Caco-2 (cell line): ENCODE measurements around the gene FRY. TPM values are rescaled to one million over a fixed set of nuclear protein-coding genes. Genes with fewer than 3 reads are reported as not detected.

ENCODE experiments used
- BruUV-seq: library from RNA; stranded (reverse); fragments of 400-500 nt; replicated peaks from 2 replicates; lab custom pipeline; 2021; lab: Mats Ljungman, UMichigan
- CTCF ChIA-PET: fragments of 300-600 bp; sonication (Branson Sonifier 250); formaldehyde crosslinking; loops from one replicate; lab custom pipeline; 2022; ENCODE audit warnings: antibody characterized with exemption; lab: Charles Lee
- POLR2A ChIA-PET: fragments of 300-600 bp; sonication (Branson Sonifier 250); formaldehyde crosslinking; loops from one replicate; lab custom pipeline; 2022; ENCODE audit warnings: antibody characterized with exemption; lab: Charles Lee
- DNase-seq, 2 experiments: peaks; one replicate each; pipeline versions ENCODE4 v3.0.0 to v3.0.0-alpha.2; 2020 to 2022
- H3K27me3 ChIP-seq: replicated peaks from 2 replicates; pipeline ENCODE4 v1.6.0; 2011; ENCODE audit warnings: low read length; ENCODE audit not compliant: control insufficient read depth, insufficient read depth
- H3K36me3 ChIP-seq: 2 replicates; pipeline ENCODE4 v1.5.1; 2011; ENCODE audit warnings: low read length; ENCODE audit not compliant: control insufficient read depth, insufficient read depth
- H3K4me1 ChIP-seq: fragments of 250-450 bp; sonication (Bioruptor Pico); 2 replicates; pipeline ENCODE4 v1.5.1; 2020; ENCODE audit warnings: mild to moderate bottlenecking
- H3K4me3 ChIP-seq: 2 replicates; pipeline ENCODE4 v1.5.1; 2011; ENCODE audit warnings: low read depth, mild to moderate bottlenecking, control low read depth, low read length
- H3K9me3 ChIP-seq: fragments of 250-450 bp; sonication (Bioruptor Pico); 2 replicates; pipeline ENCODE4 v1.5.1; 2020; ENCODE audit warnings: mild to moderate bottlenecking, moderate library complexity
- H3K27ac Mint-ChIP-seq: one replicate; pipeline ENCODE4 v1.8.0; 2022; ENCODE audit warnings: mixed read lengths; ENCODE audit not compliant: unreplicated experiment
- H3K27me3 Mint-ChIP-seq: one replicate; pipeline ENCODE4 v1.8.0; 2022; ENCODE audit warnings: mixed read lengths; ENCODE audit not compliant: insufficient read depth, unreplicated experiment
- H3K36me3 Mint-ChIP-seq: one replicate; pipeline ENCODE4 v1.8.0; 2022; ENCODE audit warnings: mild to moderate bottlenecking, mixed read lengths; ENCODE audit not compliant: insufficient read depth, unreplicated experiment
- H3K4me1 Mint-ChIP-seq: one replicate; pipeline ENCODE4 v1.8.0; 2022; ENCODE audit warnings: low read depth, mixed read lengths; ENCODE audit not compliant: unreplicated experiment
- H3K4me3 Mint-ChIP-seq: one replicate; pipeline ENCODE4 v1.8.0; 2022; ENCODE audit warnings: mild to moderate bottlenecking, moderate library complexity, mixed read lengths; ENCODE audit not compliant: unreplicated experiment
- H3K9me3 Mint-ChIP-seq: one replicate; pipeline ENCODE4 v1.8.0; 2022; ENCODE audit warnings: mixed read lengths; ENCODE audit not compliant: unreplicated experiment
- intact Hi-C: fragments of 100-400 bp; cut with micrococcal nuclease; formaldehyde crosslinking; loops from one replicate; pipeline ENCODE4 v1.10.0; 2022; ENCODE audit not compliant: unreplicated experiment
- total RNA-seq: library from RNA; stranded (reverse); gene quantifications from 2 replicates; pipeline ENCODE4 v1.2.3, GENCODE V29; 2022
- TF ChIP-seq, protein P1 (sequence below), 2 experiments: fragments of 200-600 bp in 1 of 2; IDR thresholded peaks; 1 replicate in 1 of 2; 2 replicates in 1 of 2; pipeline versions ENCODE4 v1.5.1 to v1.8.0; 2011 to 2022; ENCODE audit warnings: antibody characterized with exemption in 1 of 2, control low read depth in 1 of 2, inconsistent platforms in 1 of 2, low read depth in 1 of 2, low read length in 1 of 2, mild to moderate bottlenecking in 1 of 2, moderate library complexity in 1 of 2; ENCODE audit not compliant: insufficient read depth in 1 of 2, severe bottlenecking in 1 of 2, unreplicated experiment in 1 of 2

FRY gene
- total RNA-seq, 1 experiment from 2014 or later = 118 TPM

DNA sequence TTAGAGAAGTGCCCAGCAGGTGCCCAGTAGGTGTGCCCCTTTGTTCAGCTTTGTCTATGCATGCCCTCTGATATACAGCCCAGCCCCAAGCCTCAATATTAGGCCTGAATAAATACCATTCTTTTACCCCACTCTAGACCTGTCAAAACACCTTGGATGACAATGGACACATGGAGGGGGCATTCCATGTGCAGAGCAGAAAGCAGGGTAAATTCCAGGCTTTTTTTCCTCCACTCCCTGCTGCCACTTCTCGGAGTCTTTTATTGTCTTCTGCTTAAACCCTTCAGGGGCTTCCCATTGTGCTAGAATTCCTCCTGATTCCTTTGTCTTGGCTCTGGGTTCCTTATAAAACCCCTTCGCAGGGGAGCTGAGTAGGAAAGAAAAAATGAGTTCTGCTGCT, 5.8 kb upstream of the FRY start:
- H3K27ac Mint-ChIP-seq = no peak overlapping the region
- no TSS peak for BruUV-seq
- H3K27me3 Mint-ChIP-seq = no peaks in the 10 kb centered on the region
- no peaks in the 10 kb centered on the region for H3K36me3 ChIP-seq
- H3K27me3 ChIP-seq = no peaks in the 10 kb centered on the region
- H3K9me3 ChIP-seq = no peaks in the 10 kb centered on the region
- no peak overlapping the region for H3K4me3 Mint-ChIP-seq
- H3K4me3 ChIP-seq = no peak overlapping the region
- CTCF ChIA-PET = no interaction called here
- POLR2A ChIA-PET = no interaction called here
- no peak for DNase-seq
- H3K4me1 Mint-ChIP-seq = peaks cover 13% of the 10 kb centered on the region
- H3K36me3 Mint-ChIP-seq = peaks cover 1% of the 10 kb centered on the region
- H3K9me3 Mint-ChIP-seq = no peaks in the 10 kb centered on the region
- H3K4me1 ChIP-seq = no peaks in the 10 kb centered on the region
- TF ChIP-seq, protein P1, sequence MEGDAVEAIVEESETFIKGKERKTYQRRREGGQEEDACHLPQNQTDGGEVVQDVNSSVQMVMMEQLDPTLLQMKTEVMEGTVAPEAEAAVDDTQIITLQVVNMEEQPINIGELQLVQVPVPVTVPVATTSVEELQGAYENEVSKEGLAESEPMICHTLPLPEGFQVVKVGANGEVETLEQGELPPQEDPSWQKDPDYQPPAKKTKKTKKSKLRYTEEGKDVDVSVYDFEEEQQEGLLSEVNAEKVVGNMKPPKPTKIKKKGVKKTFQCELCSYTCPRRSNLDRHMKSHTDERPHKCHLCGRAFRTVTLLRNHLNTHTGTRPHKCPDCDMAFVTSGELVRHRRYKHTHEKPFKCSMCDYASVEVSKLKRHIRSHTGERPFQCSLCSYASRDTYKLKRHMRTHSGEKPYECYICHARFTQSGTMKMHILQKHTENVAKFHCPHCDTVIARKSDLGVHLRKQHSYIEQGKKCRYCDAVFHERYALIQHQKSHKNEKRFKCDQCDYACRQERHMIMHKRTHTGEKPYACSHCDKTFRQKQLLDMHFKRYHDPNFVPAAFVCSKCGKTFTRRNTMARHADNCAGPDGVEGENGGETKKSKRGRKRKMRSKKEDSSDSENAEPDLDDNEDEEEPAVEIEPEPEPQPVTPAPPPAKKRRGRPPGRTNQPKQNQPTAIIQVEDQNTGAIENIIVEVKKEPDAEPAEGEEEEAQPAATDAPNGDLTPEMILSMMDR (IDR thresholded peaks at IDR 0.05; ENCODE audit: insufficient read depth in 1 of 2, low read depth in 1 of 2, low read length in 1 of 2, severe bottlenecking in 1 of 2, unreplicated experiment in 1 of 2) = no peak
- intact Hi-C loops = loop anchor here (10.0 kb wide), 1 partner anchor 399 kb away; the partner anchor contains the start of gene N4BP2L1

DNA sequence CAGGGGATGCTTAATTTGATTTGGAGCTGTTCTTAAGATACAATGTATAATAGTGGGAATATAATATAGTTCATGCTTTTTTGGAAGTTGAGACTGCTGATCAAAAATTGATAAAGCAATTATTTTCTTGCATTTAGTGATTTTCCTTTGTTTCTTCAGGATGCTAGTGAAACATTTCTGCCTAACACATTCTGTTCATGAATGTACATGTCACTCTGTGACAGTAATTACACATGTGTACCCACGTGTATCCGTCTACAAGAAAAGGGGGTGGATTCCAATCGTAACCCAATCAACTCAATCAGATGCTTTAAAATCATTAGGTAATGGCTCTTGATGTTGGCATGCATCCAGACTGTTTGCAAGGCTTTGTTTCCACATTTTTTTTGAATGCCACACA, 5.0 kb upstream of the FRY start:
- no peak overlapping the region for H3K27ac Mint-ChIP-seq
- peaks cover 13% of the 10 kb centered on the region for H3K4me1 Mint-ChIP-seq
- intact Hi-C loops = loop anchor here (10.0 kb wide), 1 partner anchor 398 kb away; the partner anchor contains the start of gene N4BP2L1
- TF ChIP-seq, protein P1 (IDR thresholded peaks at IDR 0.05; ENCODE audit: insufficient read depth in 1 of 2, low read depth in 1 of 2, low read length in 1 of 2, severe bottlenecking in 1 of 2, unreplicated experiment in 1 of 2) = no peak
- H3K27me3 Mint-ChIP-seq = no peaks in the 10 kb centered on the region
- ChIA-PET CTCF (no interaction called here), POLR2A (no interaction called here)
- no peak for DNase-seq
- H3K9me3 Mint-ChIP-seq = no peaks in the 10 kb centered on the region
- H3K4me3 ChIP-seq = no peak overlapping the region
- BruUV-seq = no TSS peak
- no peaks in the 10 kb centered on the region for H3K27me3 ChIP-seq
- no peaks in the 10 kb centered on the region for H3K36me3 ChIP-seq
- H3K4me3 Mint-ChIP-seq = no peak overlapping the region
- H3K9me3 ChIP-seq = no peaks in the 10 kb centered on the region
- no peaks in the 10 kb centered on the region for H3K4me1 ChIP-seq
- H3K36me3 Mint-ChIP-seq = peaks cover 10% of the 10 kb centered on the region

DNA sequence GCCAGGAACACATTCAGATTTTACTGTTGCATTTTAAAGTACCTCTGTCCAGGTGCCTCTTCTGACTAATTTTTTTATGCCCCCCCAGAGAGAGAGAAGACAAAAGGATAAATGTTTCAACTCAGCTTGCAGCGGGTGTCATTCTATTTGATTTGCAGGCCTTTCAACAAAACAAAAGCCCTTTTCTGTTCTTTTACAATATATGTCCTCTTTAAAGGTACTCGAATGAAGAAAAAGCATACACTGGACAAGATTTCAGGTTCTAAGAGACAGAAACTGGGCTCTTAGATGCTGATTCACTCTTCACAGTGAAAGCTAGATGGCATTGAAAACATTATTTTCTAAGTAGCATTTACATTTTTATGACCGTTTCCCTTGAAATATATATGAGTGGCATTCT, 2.9 kb upstream of the FRY start:
- intact Hi-C loops = loop anchor here (10.0 kb wide), 1 partner anchor 396 kb away; the partner anchor contains the start of gene N4BP2L1

More for the DNA sequence above, 2.9 kb upstream of the FRY start:
- ChIA-PET CTCF (interaction anchor here (1.0 kb wide), 1 partner anchor 9 kb away, joined by 4 read pairs; no protein-coding TSS in a partner anchor), POLR2A (interaction anchor here (0.7 kb wide), 1 partner anchor 31 kb away, joined by 13 read pairs; no protein-coding TSS in a partner anchor)
- no peak for DNase-seq
- Histone ChIP-seq H3K4me3 (no peak overlapping the region), H3K36me3 (no peaks in the 10 kb centered on the region), H3K4me1 (peaks cover 6% of the 10 kb centered on the region), H3K27me3 (no peaks in the 10 kb centered on the region), H3K9me3 (no peaks in the 10 kb centered on the region)
- Mint-ChIP-seq H3K4me1 (peaks cover 13% of the 10 kb centered on the region), H3K27ac (no peak overlapping the region), H3K9me3 (no peaks in the 10 kb centered on the region), H3K27me3 (no peaks in the 10 kb centered on the region), H3K36me3 (peaks cover 11% of the 10 kb centered on the region), H3K4me3 (no peak overlapping the region)
- BruUV-seq = no TSS peak
- TF ChIP-seq, protein P1 (IDR thresholded peaks at IDR 0.05; ENCODE audit: insufficient read depth in 1 of 2, low read depth in 1 of 2, low read length in 1 of 2, severe bottlenecking in 1 of 2, unreplicated experiment in 1 of 2) = no peak
